Anterior cingulate cortex (tissue), 58 donors: ENCODE measurements around the gene C20orf141.
"Not testable (repeated sequence)": the region's sequence is repeated elsewhere in the genome, so short reads cannot be mapped to it uniquely, and the experiment has no call there.

Source experiments
- DNase-seq, 58 donors: peaks; one replicate each; lab custom pipeline; 2025; lab: John Stamatoyannopoulos, UW

Gene C20orf141

GRCh38 chr20:2817891-2818595 is 3.3 kb downstream of the C20orf141 start:
- no peak for DNase-seq

DNA sequence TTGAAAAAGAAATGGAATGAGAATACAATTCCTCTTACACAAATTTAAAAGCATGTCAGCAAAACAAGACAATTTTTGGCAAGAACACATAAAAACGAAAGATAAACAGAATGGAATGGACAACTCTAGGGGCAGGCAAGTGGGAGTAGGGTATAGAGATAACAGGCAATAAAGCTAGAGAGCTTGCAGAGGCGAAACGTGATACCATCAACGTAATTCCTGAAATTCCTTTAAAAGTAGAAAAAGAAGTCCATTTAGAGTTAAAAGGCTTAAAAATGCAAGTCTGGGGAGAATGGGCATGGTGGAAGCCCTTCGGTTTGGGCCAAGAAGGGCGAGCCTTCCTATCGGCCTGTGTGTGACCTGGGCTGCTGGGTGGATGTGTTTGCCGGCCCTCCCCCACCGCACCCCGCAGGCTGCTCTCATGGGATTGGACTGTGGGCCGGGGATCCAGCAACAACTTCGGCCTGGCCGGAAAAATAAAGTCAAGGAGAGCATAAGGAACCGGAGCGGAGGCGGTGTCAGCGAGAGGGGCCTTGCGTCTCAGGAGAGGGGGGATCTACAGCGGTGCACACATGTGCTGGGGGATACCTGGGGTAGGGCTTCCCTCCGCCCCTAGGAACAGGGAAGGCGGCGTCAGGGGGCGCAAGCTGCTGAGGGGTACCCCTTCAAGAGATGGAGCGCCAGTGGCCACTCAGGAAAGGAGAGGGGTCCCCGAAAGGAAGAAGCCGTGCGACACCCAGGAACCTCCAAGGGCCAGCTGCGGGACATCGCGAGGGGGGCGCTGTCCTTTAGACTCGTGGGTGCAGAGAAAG is 5.5 kb downstream of the C20orf141 start:
- no peak for DNase-seq

DNA sequence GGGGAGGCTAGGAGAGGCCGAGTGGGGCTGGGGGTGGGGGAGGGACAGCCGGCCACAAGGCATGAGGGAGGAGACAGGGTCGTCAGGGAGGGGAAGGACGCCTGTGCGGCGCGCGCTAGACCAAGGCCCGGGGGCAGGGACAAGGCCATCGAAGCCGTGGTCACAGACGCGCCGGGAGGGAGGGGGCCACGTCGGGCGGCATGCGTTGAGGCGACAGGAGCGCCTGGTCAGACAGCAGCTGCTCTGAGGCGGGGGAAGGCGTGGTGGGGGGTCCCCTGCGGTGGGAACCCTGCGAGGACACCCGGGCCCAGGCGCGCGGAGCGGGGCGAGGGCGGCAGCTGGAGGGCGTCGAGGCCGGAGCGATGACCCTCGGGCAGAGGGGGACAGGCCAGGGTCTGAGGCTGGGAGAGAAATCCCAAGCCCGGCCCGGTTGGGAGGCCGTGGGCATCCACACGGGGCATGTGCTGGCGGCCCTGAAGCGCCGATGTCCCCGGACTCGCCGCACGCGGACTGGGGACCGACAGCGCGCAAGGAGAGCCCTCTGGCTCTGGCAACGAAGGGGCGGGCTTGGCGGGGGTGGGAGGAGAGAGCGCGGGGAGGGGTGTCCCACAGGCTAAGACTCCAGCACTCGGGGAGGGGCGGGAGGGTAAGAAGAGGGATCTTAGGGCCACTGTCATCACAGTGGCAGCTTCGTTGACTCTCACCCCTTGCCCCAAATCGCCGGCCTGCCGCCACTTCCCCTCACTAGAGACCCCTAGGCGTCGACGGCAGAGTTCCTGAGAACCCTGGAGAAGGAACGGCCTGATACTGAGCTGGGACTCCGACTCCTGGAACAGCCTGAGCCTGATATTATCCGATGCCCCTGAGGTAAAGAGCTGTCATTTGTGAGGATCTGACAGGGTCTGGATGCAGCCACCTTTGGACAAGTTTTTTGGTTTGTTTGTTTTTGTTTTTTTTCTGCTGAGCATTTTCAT is 6.4 kb downstream of the C20orf141 start:
- DNase-seq, result no peak

DNA sequence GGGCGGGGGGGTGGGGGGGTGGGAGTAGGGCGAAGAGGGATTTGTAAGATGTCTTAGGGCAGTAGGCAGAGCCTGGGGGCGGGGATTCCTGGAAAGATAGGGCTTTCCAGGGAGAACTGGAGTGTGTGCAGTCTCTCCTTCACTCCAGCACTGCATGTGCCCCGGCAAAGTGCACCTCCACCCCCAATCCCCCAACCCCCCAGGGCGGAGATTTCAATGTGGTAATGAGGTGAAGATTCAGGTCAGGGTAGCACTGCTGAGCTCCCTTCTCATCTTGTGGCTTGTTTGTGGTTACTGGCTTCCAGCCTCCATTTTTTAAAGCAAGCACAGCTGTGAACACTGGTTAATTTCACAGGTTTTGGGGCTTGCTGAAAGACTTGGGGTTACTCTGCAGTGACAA is 7.3 kb downstream of the C20orf141 start:
- no peak for DNase-seq

- no peak for DNase-seq
Observed at GRCh38 chr20:2825761-2826160, 11.0 kb downstream of the C20orf141 start.

DNA sequence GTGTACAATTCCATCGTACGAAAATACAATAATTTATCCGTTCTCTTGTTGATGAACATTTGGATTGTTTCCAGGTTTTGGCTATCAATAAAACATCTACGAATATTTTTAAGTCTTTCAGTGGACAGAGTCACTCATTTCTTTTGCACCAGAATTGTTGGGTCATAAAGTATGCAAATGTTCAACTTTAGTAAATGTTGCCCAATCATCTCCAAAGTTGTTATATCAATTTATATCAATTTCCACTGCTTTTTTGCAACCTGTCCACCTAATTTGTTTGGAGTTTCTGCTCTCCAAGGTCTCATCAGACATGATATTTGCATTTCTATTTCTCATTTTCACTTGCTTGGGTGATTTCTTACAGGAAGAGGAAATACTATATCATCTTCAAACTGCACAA is 11.9 kb downstream of the C20orf141 start:
- no peak for DNase-seq

DNA sequence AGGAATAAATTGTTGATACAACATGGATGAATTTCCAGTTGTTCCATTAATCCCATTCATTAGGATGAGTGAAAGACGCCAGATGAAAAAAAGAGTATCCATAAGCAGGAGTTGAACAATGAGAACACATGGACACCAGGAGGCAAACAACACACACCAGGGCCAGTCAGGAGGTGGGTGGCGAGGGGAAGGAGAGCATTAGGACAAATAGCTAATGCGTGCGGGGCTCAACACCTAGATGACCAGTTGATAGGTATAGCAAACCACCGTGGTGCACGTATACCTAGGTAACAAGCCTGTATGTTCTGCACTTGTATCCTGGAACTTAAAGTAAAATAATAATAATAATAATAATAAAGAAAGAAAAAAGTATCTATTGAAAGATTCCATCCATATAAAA is 14.6 kb downstream of the C20orf141 start:
- no peak for DNase-seq

- not testable (repeated sequence) for DNase-seq
Observed at GRCh38 chr20:2831206-2831605, 16.4 kb downstream of the C20orf141 start.

- DNase-seq, result no peak
Observed at GRCh38 chr20:2833761-2834160, 19.0 kb downstream of the C20orf141 start.

DNA sequence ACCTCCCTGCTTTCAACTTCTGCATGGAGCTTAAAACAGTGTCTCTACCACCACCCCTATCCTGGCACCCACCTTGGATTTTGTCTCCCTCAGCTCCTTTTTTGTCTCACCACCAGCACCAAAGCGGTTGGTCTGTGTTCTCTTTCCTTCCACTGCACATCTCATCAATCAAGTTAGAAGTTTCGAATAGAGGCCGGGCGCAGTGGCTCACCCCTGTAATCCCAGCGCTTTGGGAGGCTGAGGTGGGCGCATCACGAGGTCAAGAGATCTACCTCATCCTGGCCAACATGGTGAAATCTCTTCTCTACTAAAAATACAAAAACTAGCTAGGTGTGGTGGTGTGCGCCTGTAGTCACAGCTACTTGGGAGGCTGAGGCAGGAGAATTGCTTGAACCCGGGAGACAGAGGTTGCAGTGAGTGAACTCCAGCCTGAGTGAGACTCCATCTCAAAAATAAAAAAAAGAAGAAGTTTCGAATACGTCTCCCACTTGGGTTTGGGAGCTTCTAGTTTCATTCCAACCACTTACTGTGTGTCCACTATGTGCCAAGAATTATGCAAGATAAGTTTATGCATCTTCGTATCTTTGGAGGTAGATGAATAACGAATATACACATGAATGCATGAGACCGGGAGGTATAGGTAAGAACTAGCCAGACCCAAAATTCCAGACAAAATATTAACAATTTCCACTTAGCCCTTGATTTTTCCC is 19.8 kb downstream of the C20orf141 start:
- no peak for DNase-seq

DNA sequence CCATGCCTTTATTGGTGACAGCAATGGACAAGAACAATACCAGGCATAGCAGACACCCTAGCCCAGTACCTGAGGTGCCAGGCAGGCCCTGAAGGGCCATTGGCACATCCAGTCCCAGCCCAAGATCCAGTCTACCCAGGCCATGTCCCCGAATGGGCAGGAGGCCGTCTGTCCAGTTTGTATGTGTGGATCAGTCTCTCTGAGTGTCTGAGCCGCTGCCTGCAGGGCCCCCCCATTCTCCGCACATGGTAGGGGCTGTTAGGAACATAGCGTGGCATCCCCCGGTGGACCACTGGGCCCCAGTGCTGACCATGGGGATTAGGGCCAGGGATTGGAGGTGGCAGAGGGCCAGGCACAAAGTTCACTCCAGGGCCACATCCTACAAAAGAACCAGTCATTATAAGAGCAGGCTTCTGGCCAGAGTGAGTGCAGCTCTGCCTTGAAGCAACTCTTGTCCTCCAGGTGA is 20.6 kb downstream of the C20orf141 start:
- no peak for DNase-seq

DNA sequence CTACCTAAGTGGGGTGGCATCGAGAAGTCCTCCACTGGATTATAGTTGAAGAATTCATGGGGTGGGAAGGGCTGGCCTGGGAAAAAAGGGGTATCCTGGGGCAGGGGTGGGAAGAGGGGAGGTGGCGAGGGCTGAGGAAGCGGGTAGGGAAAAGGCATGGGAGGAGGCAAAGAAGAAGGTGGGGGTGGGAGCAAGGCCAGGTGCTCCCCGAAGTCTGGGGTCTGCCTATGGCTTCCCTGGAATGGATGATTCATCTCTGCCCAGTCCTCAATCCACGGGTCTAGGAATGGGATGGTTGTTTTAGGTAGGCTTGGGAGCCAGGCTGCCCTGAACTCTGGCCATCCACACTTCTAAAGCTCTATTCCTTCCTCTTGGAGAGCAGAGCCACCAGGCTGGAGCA is 21.2 kb downstream of the C20orf141 start:
- no peak for DNase-seq

GRCh38 chr20:2837221-2837960 is 22.6 kb downstream of the C20orf141 start:
- no peak for DNase-seq

DNA sequence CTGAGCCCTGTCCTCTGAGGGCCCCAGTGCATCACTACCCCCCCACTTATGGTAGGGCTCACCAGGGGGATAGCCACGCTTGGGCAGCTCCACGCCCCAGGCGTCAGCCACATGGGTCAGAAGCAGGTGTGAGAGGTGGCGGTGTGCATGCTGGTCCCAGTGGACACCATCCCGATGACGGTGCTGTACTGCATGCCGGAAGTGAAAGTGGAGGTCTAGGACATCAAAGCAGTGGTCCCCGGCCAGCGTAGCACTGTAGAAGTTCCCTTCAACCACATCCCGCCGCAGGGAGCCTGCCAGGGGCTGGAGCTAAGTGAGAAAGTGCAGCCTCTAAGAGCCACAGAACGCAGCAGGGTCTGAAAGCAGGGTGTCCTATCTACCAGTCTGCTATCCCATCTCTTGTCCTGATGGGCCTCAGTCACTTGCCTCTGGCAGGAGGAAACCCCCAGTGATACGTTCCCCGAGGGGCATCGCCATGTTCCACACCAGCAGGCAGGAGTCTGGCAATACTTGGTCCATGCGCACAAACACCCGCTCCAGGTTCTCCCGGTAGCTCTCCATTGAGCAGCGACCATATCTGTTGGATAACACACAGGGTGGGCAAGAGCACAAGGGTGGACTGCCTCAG is 23.5 kb downstream of the C20orf141 start:
- no peak for DNase-seq

GRCh38 chr20:2838847-2839671 is 24.3 kb downstream of the C20orf141 start:
- no peak for DNase-seq

GRCh38 chr20:2839732-2840137 is 24.9 kb downstream of the C20orf141 start:
- peak in 1 of 58 donors; percentile 7 for DNase-seq

DNA sequence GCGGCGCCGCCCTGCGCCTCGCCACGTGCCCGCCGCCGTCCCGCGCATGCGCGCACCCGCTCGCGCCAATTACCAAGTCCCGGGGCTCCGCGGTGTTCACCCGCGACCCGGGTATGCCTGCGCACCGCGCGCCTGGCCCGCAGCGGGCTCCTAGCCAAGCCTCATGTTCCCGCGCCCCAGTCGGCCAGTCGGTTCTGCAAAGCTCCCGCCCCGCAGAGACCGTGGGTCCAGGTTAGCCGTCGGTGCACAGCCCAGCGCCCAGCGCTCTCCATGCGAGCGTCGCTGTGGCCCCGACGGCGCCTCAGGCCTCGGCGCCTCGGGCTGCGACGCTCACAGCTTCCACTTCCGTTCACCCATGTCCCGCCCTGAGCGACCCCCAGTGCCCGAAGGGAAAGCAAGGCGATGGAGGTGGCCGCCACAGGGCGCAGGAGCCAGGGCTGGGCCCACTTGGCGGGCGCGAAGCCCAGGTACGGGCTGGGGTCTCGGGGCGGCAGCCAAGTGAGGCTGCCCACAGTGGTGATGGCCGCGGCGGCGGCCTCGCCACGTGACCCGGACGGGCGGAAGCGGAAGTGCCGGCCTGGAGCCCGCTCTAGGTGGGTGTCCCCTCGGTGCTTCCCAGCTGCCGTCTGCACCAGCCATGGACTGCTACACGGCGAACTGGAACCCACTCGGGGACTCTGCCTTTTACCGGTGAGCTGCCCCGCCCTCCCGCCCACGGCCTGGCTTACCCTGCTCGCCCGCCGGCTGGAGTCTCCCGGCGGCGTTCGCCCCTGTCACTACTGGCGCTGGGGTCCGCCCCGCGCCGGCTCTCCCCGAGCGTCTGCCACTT is 25.6 kb downstream of the C20orf141 start, which contains the start of the genes PCED1A and VPS16:
TSS of gene PCED1A (minus strand) at position 518 of the 829 bp plus-strand sequence. CDS start 743 bp downstream, outside the sequence.
TSS of gene VPS16 (plus strand) at position 608 of the 829 bp plus-strand sequence. CDS start at position 638, 30 bp downstream.
- DNase-seq, result peak; percentile 31 to 91 (median 83)
